Thymus (tissue), 11 donors: ENCODE measurements around the gene RRM1. TPM values are rescaled to one million over a fixed set of nuclear protein-coding genes. Genes with fewer than 3 reads are reported as not detected.
"Not testable (repeated sequence)": the region's sequence is repeated elsewhere in the genome, so short reads cannot be mapped to it uniquely, and the experiment has no call there.

Source experiments
- DNase-seq, 9 donors: peaks; one replicate each; pipeline ENCODE4 v3.0.0-alpha.2; 2013; ENCODE audit warnings: low spot score in 9 of 9, low read depth in 6 of 9, missing footprints in 1 of 9
- H3K27ac ChIP-seq, 2 donors: one replicate each; pipeline ENCODE4 v1.5.1; 2013; ENCODE audit warnings: control low read depth in 1 of 2, low read depth in 1 of 2, low read length in 1 of 2, mild to moderate bottlenecking in 1 of 2, moderate library complexity in 1 of 2
- H3K27me3 ChIP-seq, 2 donors: one replicate each; pipeline ENCODE4 v1.5.1; 2013; ENCODE audit warnings: low read length in 1 of 2; ENCODE audit not compliant: control insufficient read depth in 2 of 2, insufficient read depth in 1 of 2
- H3K36me3 ChIP-seq, 2 donors: one replicate each; pipeline ENCODE4 v1.5.1; 2013; ENCODE audit warnings: low read length in 1 of 2, mild to moderate bottlenecking in 1 of 2, moderate library complexity in 1 of 2; ENCODE audit not compliant: control insufficient read depth in 2 of 2, insufficient read depth in 2 of 2
- H3K4me1 ChIP-seq, 2 donors: one replicate each; pipeline ENCODE4 v1.5.1; 2013; ENCODE audit warnings: low read length in 2 of 2; ENCODE audit not compliant: control insufficient read depth in 2 of 2, insufficient read depth in 2 of 2
- H3K4me3 ChIP-seq, 2 donors: one replicate each; pipeline ENCODE4 v1.5.1; 2013; ENCODE audit warnings: low read length in 2 of 2, control low read depth in 1 of 2, mild to moderate bottlenecking in 1 of 2
- H3K9me3 ChIP-seq, 2 donors: one replicate each; pipeline ENCODE4 v1.5.1; 2013; ENCODE audit warnings: low read length in 1 of 2, mild to moderate bottlenecking in 1 of 2; ENCODE audit not compliant: control insufficient read depth in 2 of 2, insufficient read depth in 1 of 2
- WGBS: extraction: QIAGEN DNeasy Blood & Tissue Kit; methylation state at CpG from one replicate; pipeline ENCODE4 v1.1.7; 2013; 5-methylcytosine and 5-hydroxymethylcytosine counted together
- polyA plus RNA-seq: library from polyadenylated mRNA; stranded (reverse); fragments of 200-250 nt; gene quantifications from one replicate; pipeline ENCODE4 v1.2.3, GENCODE V29; 2013
- total RNA-seq: library from RNA; stranded (reverse); fragments of 120-200 nt; gene quantifications from one replicate; pipeline ENCODE4 v1.2.4, GENCODE V29; 2013
- donor health status: healthy.

RRM1 gene
- total and polyA plus RNA-seq, 2 donors, result 16.5 to 109 TPM

GRCh38 chr11:4115128-4115527 is 20.5 kb downstream of the RRM1 start:
- DNase-seq, result no peak
- Histone ChIP-seq H3K27ac (no peak overlapping the region), H3K9me3 (no peaks in the 10 kb centered on the region), H3K4me3 (no peak overlapping the region), H3K4me1 (no peaks in the 10 kb centered on the region), H3K27me3 (no peaks in the 10 kb centered on the region), H3K36me3 (peaks cover 29 to 57% of the 10 kb centered on the region in 2 donors)
- WGBS, result 97% methylated on average over 2 of the region's 2 CpGs

- no peak for DNase-seq
- no peaks in the 10 kb centered on the region for H3K4me1 ChIP-seq
- no peak overlapping the region for H3K27ac ChIP-seq
- H3K27me3 ChIP-seq, result no peaks in the 10 kb centered on the region
- H3K4me3 ChIP-seq, result no peak overlapping the region
- 94% methylated on average over 3 of the region's 3 CpGs for WGBS
- H3K9me3 ChIP-seq, result no peaks in the 10 kb centered on the region
- peaks cover 22 to 59% of the 10 kb centered on the region in 2 donors for H3K36me3 ChIP-seq
These were observed 23.5 kb downstream of the RRM1 start for GRCh38 chr11:4118107-4118506.

DNA sequence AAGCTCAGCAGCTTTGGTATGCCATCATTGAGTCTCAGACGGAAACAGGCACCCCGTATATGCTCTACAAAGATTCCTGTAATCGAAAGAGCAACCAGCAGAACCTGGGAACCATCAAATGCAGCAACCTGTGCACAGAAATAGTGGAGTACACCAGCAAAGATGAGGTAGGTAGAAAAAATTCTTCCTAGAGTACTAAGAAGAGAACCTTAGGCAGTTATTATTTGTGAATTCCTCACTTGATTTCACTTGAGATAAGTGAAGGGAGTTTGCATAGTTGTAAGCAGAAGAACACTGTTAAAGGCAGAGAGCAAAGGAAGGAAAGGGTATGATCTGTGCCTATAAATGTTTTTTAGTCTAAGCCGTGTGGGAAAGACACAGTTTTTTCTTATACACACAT is 28.6 kb downstream of the RRM1 start:
- WGBS, result 98% methylated on average over 4 of the region's 4 CpGs
- peaks cover 29 to 77% of the 10 kb centered on the region in 2 donors for H3K36me3 ChIP-seq
- H3K9me3 ChIP-seq, result no peaks in the 10 kb centered on the region
- DNase-seq, result no peak
- H3K4me3 ChIP-seq, result no peak overlapping the region
- no peak overlapping the region for H3K27ac ChIP-seq
- no peaks in the 10 kb centered on the region for H3K4me1 ChIP-seq
- H3K27me3 ChIP-seq, result no peaks in the 10 kb centered on the region

DNA sequence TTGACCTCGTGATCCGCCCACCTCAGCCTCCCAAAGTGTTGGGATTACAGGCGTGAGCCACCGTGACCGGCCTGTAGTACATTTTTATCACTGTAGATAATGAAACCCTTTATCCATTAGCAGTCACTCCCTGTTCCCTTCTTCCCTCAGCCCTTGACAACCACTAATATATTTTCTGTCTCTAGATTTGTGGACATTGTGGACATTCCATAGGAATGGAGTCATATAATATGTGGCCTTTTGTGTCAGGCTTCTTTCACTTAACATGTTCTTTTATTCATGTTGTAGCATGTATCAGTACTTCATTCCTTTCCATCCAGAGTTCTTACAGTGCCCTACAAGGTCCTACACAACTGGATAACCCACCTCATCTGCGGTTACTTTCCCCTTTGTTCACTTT is 30.5 kb downstream of the RRM1 start:
- H3K4me3 ChIP-seq, result no peak overlapping the region
- 97% methylated on average over 6 of the region's 6 CpGs for WGBS
- no peak overlapping the region for H3K27ac ChIP-seq
- peaks cover 29 to 78% of the 10 kb centered on the region in 2 donors for H3K36me3 ChIP-seq
- H3K9me3 ChIP-seq, result no peaks in the 10 kb centered on the region
- no peak for DNase-seq
- H3K27me3 ChIP-seq, result no peaks in the 10 kb centered on the region
- no peaks in the 10 kb centered on the region for H3K4me1 ChIP-seq

DNA sequence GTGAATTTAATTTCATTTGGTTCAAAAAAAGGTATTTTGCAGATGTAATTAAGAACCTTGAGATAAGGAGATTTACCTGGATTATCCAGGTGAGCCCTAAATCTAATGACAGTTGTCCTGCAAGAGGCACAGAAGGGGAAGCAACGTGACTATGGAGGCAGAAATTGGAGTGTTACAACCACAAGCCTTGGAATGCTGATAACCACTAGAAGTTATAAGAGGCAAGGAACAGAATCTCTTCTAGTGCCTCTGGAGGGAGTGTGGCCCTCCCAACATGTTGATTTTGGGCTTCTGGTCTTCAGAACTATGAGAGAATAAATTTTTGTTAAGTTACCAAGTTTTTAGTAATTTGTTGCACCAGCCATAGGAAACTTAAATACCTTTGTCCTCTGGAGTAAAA is 32.8 kb downstream of the RRM1 start:
- H3K9me3 ChIP-seq, result no peaks in the 10 kb centered on the region
- DNase-seq, result no peak
- H3K27ac ChIP-seq, result no peak overlapping the region
- H3K36me3 ChIP-seq, result peaks cover 30 to 78% of the 10 kb centered on the region in 2 donors
- H3K4me1 ChIP-seq, result no peaks in the 10 kb centered on the region
- 98% methylated on average over 1 of the region's 1 CpG for WGBS
- H3K27me3 ChIP-seq, result no peaks in the 10 kb centered on the region
- no peak overlapping the region for H3K4me3 ChIP-seq

- not testable (repeated sequence) for H3K4me3 ChIP-seq, DNase-seq, H3K27me3 ChIP-seq, H3K9me3 ChIP-seq, H3K27ac ChIP-seq, H3K4me1 ChIP-seq
- over 99% methylated on average over 4 of the region's 4 CpGs for WGBS
- peaks cover 27 to 81% of the 10 kb centered on the region in 2 donors for H3K36me3 ChIP-seq
These were observed 35.6 kb downstream of the RRM1 start for GRCh38 chr11:4130219-4130618.

- peaks cover 21 to 70% of the 10 kb centered on the region in 2 donors for H3K36me3 ChIP-seq
- H3K4me1 ChIP-seq, result no peaks in the 10 kb centered on the region
- no peaks in the 10 kb centered on the region for H3K27me3 ChIP-seq
- H3K9me3 ChIP-seq, result no peaks in the 10 kb centered on the region
- no peak overlapping the region for H3K27ac ChIP-seq
- no peak overlapping the region for H3K4me3 ChIP-seq
- no peak for DNase-seq
These were observed 40.2 kb downstream of the RRM1 start for GRCh38 chr11:4134806-4135205.

DNA sequence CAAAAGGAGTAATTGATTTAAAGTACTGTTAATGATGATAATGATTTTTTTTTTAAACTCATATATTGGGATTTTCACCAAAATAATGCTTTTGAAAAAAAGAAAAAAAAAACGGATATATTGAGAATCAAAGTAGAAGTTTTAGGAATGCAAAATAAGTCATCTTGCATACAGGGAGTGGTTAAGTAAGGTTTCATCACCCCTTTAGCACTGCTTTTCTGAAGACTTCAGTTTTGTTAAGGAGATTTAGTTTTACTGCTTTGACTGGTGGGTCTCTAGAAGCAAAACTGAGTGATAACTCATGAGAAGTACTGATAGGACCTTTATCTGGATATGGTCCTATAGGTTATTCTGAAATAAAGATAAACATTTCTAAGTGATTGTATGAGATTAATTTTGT is 43.9 kb downstream of the RRM1 start:
- DNase-seq, result no peak
- Histone ChIP-seq H3K27me3 (no peaks in the 10 kb centered on the region), H3K9me3 (no peaks in the 10 kb centered on the region), H3K4me1 (no peaks in the 10 kb centered on the region), H3K36me3 (peaks cover 25 to 71% of the 10 kb centered on the region in 2 donors), H3K4me3 (no peak overlapping the region), H3K27ac (no peak overlapping the region)
- WGBS, result 97% methylated on average over 1 of the region's 1 CpG

DNA sequence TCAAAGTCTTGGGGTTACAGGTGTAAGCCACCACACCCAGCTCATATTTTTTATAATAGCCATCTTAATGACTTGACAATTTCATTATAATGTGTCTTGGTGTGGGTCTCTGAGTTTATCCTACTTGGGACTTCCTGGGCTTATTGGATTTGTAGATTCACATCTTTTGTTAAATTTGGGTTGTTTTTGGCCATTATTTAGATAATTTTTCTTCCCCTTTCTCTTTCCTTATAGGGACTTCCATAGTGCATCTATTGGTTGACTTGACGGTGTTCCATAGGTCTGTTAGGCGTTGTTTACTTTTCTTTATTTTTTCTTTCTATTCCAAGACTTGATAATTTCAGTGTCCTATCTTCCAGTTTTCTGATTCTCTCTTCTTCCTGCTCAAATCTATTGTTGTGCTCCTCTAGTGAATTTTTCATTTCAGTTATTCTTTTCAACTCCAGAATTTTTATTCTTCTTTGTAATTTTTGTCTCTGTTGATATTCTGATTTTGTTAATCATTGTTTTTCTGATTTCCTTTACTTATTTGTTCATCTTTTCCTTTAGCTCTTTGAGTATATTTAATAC is 45.6 kb downstream of the RRM1 start:
- WGBS, result 97% methylated on average over 2 of the region's 2 CpGs
- H3K4me3 ChIP-seq, result no peak overlapping the region
- no peaks in the 10 kb centered on the region for H3K9me3 ChIP-seq
- no peaks in the 10 kb centered on the region for H3K4me1 ChIP-seq
- H3K27me3 ChIP-seq, result no peaks in the 10 kb centered on the region
- no peak for DNase-seq
- peaks cover 23 to 56% of the 10 kb centered on the region in 2 donors for H3K36me3 ChIP-seq
- no peak overlapping the region for H3K27ac ChIP-seq
